ENCODE measurements around the gene EPHB4.
A peak's percentile ranks its signal among the peaks of the same experiment; 100 is the strongest.

EPHB4 gene

DNA sequence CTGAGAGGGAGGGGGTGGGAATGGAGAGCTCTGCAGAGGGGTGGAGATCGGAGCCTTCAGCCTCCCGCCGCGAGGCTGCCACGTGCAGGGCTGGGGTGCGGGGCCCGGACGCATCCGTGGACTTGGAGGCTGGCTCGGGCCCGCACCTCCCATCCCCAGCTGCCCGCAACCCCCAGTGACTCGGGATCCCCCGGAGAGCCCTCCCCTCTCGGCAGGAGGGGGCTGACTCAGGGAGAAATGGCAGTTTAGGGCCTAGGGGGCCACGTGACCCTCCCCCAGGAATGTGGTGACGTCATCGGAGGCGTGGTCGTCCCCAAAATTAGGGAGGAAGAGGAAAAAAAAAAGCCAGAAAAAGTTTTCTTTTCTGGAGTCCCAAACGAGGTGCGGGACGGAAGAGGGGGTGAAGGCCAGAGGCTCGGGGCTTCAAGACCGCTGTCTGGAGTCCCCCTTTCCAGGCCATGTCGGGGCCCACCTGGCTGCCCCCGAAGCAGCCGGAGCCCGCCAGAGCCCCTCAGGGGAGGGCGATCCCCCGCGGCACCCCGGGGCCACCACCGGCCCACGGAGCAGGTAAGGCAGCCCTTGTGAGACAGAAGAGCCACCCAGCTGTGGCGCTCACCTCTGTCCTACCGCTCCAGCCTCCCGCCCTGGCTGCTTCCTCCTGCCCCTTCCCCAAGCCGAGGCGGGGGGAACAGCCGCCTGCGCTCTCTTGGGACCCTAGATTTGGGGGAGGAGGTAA lies 39.9 kb upstream of the EPHB4 start, which contains the start of gene TRIP6:
Gene TRIP6, plus strand, starts transcription at position 348 of the 736 bp plus-strand sequence. Its CDS starts 111 bp downstream, at position 459.
- TF ChIP-seq, protein P1, sequence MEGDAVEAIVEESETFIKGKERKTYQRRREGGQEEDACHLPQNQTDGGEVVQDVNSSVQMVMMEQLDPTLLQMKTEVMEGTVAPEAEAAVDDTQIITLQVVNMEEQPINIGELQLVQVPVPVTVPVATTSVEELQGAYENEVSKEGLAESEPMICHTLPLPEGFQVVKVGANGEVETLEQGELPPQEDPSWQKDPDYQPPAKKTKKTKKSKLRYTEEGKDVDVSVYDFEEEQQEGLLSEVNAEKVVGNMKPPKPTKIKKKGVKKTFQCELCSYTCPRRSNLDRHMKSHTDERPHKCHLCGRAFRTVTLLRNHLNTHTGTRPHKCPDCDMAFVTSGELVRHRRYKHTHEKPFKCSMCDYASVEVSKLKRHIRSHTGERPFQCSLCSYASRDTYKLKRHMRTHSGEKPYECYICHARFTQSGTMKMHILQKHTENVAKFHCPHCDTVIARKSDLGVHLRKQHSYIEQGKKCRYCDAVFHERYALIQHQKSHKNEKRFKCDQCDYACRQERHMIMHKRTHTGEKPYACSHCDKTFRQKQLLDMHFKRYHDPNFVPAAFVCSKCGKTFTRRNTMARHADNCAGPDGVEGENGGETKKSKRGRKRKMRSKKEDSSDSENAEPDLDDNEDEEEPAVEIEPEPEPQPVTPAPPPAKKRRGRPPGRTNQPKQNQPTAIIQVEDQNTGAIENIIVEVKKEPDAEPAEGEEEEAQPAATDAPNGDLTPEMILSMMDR (conservative IDR thresholded peaks at IDR 0.05; ENCODE audit: low read depth, low read length): no peak
- peak within 1 kb of the TSS; percentile 96 for H3K4me3 ChIP-seq (ENCODE audit: low read depth, low read length)
- peak; percentile 97 for DNase-seq (ENCODE audit: low read depth)

DNA sequence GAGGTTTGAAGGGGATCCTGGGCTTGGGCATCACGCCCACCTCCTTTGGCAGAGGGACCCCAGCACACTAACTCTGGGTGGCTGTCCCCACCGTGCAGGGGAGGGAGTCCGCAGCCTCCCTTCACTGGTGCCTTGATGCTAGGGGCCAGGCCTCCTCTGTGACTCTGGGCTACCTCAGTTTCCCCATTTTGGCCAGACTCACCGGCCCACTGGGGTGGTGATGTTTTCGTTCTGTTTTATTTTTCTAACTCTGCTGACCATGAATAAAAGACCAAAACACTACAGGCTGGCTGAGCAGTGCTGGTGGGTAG lies 39.4 kb upstream of the EPHB4 start:
- peak overlapping the region; percentile 96 for H3K4me3 ChIP-seq (ENCODE audit: low read depth, low read length)
- TF ChIP-seq, protein P1 (conservative IDR thresholded peaks at IDR 0.05; ENCODE audit: low read depth, low read length): no peak
- DNase-seq (ENCODE audit: low read depth): no peak

DNA sequence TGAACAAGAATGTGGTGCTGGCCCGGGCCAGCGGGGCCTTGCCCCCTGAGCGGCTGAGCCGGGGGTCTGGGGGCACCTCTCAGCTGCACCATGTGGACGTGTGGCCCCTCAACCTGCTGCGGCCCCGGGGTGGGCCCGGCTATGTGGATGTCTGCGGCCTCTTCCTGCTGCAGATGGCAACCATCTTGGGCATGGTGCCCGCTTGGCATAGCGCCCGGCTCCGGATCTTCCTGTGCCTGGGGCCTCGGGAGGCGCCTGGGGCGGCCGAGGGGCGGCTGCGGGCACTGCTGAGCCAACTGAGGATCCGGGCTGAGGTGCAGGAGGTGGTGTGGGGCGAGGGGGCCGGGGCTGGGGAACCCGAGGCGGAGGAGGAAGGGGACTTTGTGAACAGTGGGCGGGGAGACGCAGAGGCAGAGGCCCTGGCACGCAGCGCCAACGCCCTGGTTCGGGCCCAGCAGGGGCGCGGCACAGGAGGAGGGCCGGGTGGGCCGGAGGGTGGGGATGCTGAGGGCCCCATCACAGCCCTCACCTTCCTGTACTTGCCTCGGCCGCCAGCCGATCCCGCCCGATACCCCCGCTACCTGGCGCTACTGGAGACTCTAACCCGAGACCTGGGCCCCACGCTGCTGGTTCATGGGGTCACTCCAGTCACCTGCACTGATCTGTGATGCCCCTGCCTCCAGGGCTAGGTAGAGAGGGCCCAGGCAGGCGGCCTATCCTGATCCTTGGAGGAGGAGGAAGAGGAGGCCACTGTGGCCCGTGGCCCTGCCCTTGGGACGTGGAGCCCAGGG lies 38.8 kb upstream of the EPHB4 start:
- TF ChIP-seq, protein P1 (conservative IDR thresholded peaks at IDR 0.05; ENCODE audit: low read depth, low read length): no peak
- H3K4me3 ChIP-seq (ENCODE audit: low read depth, low read length): no peak overlapping the region
- no peak for DNase-seq (ENCODE audit: low read depth)

DNA sequence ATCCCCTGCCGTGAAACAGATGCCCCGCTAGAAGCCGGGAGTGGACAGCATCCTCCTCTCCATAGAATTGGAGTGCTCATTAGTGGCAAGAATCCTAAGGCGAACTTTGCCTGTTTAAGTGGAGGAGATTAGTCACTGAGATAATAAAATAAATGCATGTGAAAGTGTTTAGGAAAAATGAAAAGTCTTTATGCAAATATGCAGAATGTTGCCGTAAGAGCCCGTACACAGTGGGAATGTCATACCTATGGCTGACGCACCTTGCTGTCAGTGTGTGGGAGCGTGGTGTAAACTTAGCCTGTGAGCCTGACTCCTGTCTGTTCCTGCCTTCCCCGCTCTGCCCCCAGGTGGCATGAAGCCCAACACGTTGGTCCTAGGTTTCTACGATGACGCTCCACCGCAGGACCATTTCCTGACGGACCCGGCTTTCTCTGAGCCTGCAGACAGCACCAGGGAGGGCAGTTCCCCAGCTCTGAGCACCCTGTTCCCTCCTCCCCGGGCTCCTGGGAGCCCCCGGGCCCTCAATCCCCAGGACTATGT lies 38.1 kb upstream of the EPHB4 start:
- H3K4me3 ChIP-seq (ENCODE audit: low read depth, low read length): no peak overlapping the region
- no peak for DNase-seq (ENCODE audit: low read depth)
- TF ChIP-seq, protein P1 (conservative IDR thresholded peaks at IDR 0.05; ENCODE audit: low read depth, low read length): no peak

DNA sequence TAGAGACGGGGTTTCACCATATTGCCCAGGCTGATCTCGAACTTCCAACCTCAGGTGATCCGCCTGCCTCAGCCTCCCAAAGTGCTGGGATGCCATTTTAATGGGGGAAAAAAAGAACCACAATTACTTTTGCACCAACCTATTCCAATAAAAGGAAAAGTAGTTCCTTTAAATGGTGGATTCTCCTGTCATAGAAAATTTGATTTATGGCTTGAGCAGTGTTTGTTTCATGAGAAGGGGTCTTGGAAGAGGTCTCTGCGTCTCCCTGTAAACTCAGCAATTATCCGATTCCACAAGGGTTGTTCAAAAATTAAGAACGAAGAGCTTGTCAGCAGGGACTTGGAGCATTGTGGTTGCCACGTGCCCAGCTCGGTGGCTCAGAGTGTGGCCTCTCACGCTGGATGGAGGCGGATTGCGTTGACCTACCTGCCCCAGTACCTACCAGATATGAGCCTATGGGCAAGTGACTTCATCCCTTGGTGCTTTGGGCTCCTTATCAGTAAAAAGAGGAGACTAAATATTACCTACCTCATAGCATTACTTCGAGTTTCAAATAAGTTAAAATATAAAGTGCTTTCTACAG lies 37.0 kb upstream of the EPHB4 start:
- DNase-seq (ENCODE audit: low read depth): no peak
- H3K4me3 ChIP-seq (ENCODE audit: low read depth, low read length): no peak overlapping the region
- TF ChIP-seq, protein P1 (conservative IDR thresholded peaks at IDR 0.05; ENCODE audit: low read depth, low read length): no peak

DNA sequence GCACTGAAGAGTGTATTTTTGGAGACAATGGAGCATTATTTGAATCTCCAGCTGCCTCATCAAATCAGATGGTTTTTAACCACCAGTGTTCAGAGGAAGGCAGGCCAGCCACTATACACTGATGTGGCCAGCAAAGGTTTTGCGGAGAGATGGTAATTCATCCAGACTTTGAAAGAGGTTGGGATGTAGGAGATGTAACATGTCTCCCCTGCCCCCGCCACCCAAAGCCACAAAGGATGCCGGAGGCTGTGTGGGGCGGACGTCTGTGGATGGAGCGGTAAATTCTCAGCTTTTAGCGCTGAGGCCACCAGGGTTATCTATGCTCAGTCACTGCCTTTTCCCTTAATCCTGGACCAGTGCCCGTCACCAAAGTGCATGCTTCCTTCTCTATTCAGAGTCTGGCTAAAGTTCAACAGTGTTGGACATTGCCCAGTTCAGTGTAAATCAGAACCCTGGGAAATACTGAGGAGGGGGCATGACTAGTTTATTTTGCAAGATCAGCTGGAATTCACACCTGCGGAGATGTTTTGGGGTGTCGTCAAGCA lies 36.2 kb upstream of the EPHB4 start:
- peak; percentile 23 for DNase-seq (ENCODE audit: low read depth)
- TF ChIP-seq, protein P1 (conservative IDR thresholded peaks at IDR 0.05; ENCODE audit: low read depth, low read length): no peak
- no peak overlapping the region for H3K4me3 ChIP-seq (ENCODE audit: low read depth, low read length)

Data from choroid plexus epithelial cell (primary cell).